Kidney (tissue), 14 donors: ENCODE data around the gene MCOLN2. TPM values are rescaled to one million over a fixed set of nuclear protein-coding genes. Genes with fewer than 3 reads are reported as not detected.

Experiments used
- DNase-seq, 5 donors: peaks; one replicate each; pipeline ENCODE4 v3.0.0-alpha.2; 2013 to 2020
- FAIRE-seq: peaks from 2 replicates; lab custom pipeline; 2012; peaks lifted over from hg19 to GRCh38; lab: Jason Lieb, UNC
- H3K27ac ChIP-seq, 2 donors: one replicate each; pipeline ENCODE4 v1.7.0; 2013; ENCODE audit warnings: low read depth in 2 of 2, low read length in 2 of 2, inconsistent platforms in 1 of 2
- H3K27me3 ChIP-seq: one replicate; pipeline ENCODE4 v1.7.1; 2013; ENCODE audit warnings: low read length, inconsistent platforms; ENCODE audit not compliant: control insufficient read depth, insufficient read depth
- H3K36me3 ChIP-seq, 3 donors: one replicate each; pipeline versions ENCODE4 v1.7.0 to v1.7.1; 2013; ENCODE audit warnings: low read length in 3 of 3, control low read depth in 1 of 3, inconsistent platforms in 1 of 3; ENCODE audit not compliant: insufficient read depth in 3 of 3, control insufficient read depth in 2 of 3
- H3K4me1 ChIP-seq, 3 donors: one replicate each; pipeline versions ENCODE4 v1.7.0 to v1.7.1; 2013; ENCODE audit warnings: low read length in 3 of 3, inconsistent platforms in 1 of 3, low read depth in 1 of 3; ENCODE audit not compliant: control insufficient read depth in 2 of 3, insufficient read depth in 2 of 3
- H3K4me3 ChIP-seq, 3 donors: one replicate each; pipeline versions ENCODE4 v1.7.0 to v1.8.1; 2013; ENCODE audit warnings: low read length in 3 of 3, control low read depth in 1 of 3, inconsistent platforms in 1 of 3
- H3K9ac ChIP-seq, 3 donors: one replicate each; pipeline versions ENCODE4 v1.7.0 to v1.7.1; 2013; ENCODE audit warnings: low read length in 3 of 3, control low read depth in 1 of 3, inconsistent platforms in 1 of 3
- H3K9me3 ChIP-seq, 3 donors: one replicate each; pipeline versions ENCODE4 v1.7.0 to v1.7.1; 2013; ENCODE audit warnings: low read length in 3 of 3, control low read depth in 1 of 3, inconsistent platforms in 1 of 3; ENCODE audit not compliant: control insufficient read depth in 2 of 3, insufficient read depth in 1 of 3
- intact Hi-C: fragments of 100-400 bp; cut with DNase I; formaldehyde crosslinking; loops from one replicate; pipeline ENCODE4 v1.11.1; 2022
- polyA plus RNA-seq: library from polyadenylated mRNA; stranded (reverse); fragments of 350-450 nt; fragmentation: Illumina TruSeq; extraction: RNeasy Lipid Tissue Mini Kit (QIAGEN cat#74804); gene quantifications from one replicate; pipeline ENCODE4 v1.2.3, GENCODE V29; 2014; ENCODE audit warnings: low read depth, low replicate concordance; ENCODE audit not compliant: insufficient read depth
- total RNA-seq: library from RNA; stranded (reverse); fragmentation: NEBNext Ultra II Directional; extraction: Animal tissue kit (Norgen Biotek cat#: 25700); gene quantifications from one replicate; pipeline ENCODE4 v1.2.1, GENCODE V29; 2021
- TF ChIP-seq, protein P1 (sequence below): IDR thresholded peaks from 3 replicates; pipeline ENCODE4 v1.5.1; 2012; ENCODE audit warnings: mild to moderate bottlenecking, moderate library complexity, borderline replicate concordance; ENCODE audit not compliant: insufficient read depth; ENCODE audit errors: extremely low read depth
- donor health status: control.
- donor health status: control.
- donor health status: control.
- donor health status: control.
- donor health status: control.
- donor health status: DM: yes; HTN: yes; CAD: no.
- donor health status: Normal renal cell carcinoma (clear cell type).

Gene MCOLN2
- total and polyA plus RNA-seq, 2 donors from 2014 or later, result 0.56 to 3.1 TPM

DNA sequence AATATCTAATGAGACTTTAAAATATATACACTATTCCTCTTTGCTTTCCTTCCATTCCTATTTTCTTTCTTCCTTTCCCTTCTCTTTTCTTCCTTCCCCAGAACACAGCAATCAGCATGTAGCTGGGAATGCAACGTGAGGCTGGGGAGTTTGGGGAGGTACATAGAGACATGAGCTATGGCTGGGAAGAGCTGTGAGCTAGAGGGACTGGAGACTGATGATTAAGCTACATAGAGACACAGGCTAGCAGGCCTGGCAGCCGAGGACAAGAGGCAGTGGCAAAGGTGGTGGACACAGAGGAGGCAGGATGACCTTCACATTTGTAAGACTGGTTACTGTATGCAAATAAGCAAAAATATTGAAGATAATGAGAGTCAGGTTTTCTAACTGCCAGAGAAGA lies 111.4 kb downstream of the MCOLN2 start:
- no peak for DNase-seq
- H3K27me3 ChIP-seq, result no peaks in the 10 kb centered on the region
- TF ChIP-seq, protein P1, sequence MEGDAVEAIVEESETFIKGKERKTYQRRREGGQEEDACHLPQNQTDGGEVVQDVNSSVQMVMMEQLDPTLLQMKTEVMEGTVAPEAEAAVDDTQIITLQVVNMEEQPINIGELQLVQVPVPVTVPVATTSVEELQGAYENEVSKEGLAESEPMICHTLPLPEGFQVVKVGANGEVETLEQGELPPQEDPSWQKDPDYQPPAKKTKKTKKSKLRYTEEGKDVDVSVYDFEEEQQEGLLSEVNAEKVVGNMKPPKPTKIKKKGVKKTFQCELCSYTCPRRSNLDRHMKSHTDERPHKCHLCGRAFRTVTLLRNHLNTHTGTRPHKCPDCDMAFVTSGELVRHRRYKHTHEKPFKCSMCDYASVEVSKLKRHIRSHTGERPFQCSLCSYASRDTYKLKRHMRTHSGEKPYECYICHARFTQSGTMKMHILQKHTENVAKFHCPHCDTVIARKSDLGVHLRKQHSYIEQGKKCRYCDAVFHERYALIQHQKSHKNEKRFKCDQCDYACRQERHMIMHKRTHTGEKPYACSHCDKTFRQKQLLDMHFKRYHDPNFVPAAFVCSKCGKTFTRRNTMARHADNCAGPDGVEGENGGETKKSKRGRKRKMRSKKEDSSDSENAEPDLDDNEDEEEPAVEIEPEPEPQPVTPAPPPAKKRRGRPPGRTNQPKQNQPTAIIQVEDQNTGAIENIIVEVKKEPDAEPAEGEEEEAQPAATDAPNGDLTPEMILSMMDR, result no peak
- H3K9ac ChIP-seq, result no peak overlapping the region
- no peaks in the 10 kb centered on the region for H3K36me3 ChIP-seq
- no peak overlapping the region for H3K27ac ChIP-seq
- no peak for FAIRE-seq
- intact Hi-C loops, result no loop called here
- no peaks in the 10 kb centered on the region for H3K9me3 ChIP-seq
- H3K4me3 ChIP-seq, result no peak overlapping the region
- no peaks in the 10 kb centered on the region for H3K4me1 ChIP-seq

- Histone ChIP-seq H3K9me3 (no peaks in the 10 kb centered on the region), H3K27ac (no peak overlapping the region), H3K4me3 (no peak overlapping the region), H3K4me1 (no peaks in the 10 kb centered on the region), H3K27me3 (no peaks in the 10 kb centered on the region), H3K36me3 (no peaks in the 10 kb centered on the region), H3K9ac (no peak overlapping the region)
- DNase-seq, result no peak
- TF ChIP-seq, protein P1, result no peak
- no peak for FAIRE-seq
- intact Hi-C loops, result no loop called here
These were observed 112.1 kb downstream of the MCOLN2 start for GRCh38 chr1:84884671-84885389.

DNA sequence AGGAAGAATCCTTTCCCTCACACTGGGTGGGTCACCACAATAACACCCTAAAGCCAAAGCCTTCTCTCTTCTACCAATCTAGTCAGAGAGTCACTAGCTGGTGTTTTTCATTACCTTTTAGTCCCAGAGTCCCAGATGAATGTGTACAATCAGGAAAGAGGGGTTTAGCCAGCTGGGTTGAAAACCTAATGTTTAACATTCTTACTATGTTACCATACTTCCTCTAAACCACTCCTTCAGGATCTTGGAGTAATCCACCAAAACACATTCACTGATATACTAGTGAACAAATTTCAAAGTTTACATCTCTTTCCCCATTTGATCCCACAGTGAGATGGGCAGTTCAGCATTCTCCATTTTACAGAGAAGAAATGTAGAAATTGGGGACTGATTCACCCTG lies 113.6 kb downstream of the MCOLN2 start:
- no peaks in the 10 kb centered on the region for H3K36me3 ChIP-seq
- H3K9ac ChIP-seq, result no peak overlapping the region
- FAIRE-seq (no peak), DNase-seq (no peak)
- no peaks in the 10 kb centered on the region for H3K9me3 ChIP-seq
- TF ChIP-seq, protein P1, result no peak
- H3K27ac ChIP-seq, result no peak overlapping the region
- no peaks in the 10 kb centered on the region for H3K4me1 ChIP-seq
- no peaks in the 10 kb centered on the region for H3K27me3 ChIP-seq
- intact Hi-C loops, result no loop called here
- no peak overlapping the region for H3K4me3 ChIP-seq
